ENCODE measurements around the gene FBLN7. TPM values are rescaled to one million over a fixed set of nuclear protein-coding genes. Genes with fewer than 3 reads are reported as not detected.
A peak's percentile ranks its signal among the peaks of the same experiment; 100 is the strongest.

FBLN7 gene
- total and polyA plus RNA-seq, 8 donors = 2.6 to 19.1 (median 13.3) TPM

DNA sequence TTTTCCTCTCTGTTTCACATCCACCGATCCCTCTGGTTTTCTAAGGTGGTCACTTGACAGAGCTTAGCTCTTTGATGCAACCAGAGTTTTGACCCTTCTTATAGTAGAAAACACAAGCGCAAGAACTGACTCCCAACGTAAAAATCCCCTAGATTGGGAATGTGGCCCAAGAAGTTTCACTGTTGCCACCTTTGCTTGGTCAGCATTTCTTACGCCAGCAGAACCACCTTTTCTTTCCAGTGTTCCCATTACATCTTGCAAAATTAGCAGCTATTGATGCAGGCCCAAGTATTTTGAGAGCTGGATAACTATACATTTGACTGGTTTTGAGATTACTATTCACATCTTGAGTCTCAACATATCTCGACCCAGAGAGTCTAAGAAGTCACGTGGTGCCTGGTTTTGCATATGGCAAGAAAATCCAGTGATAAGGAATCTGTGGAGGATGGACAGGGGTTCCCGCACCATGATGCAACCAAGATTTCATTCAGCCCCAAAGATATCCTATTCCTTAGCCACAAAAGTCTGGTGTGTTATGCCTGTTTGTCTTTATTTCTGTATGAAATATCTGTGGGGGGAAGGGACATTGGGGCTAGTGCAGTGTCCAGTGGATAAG lies 37.9 kb downstream of the FBLN7 start:
- DNase-seq (no peak), ATAC-seq (no peak)
- Histone ChIP-seq H3K27me3 (peaks cover 7 to 25% of the 10 kb centered on the region in 2 donors), H3K4me1 (no peaks in the 10 kb centered on the region), H3K4me3 (no peak overlapping the region), H3K27ac (no peak overlapping the region), H3K36me3 (no peaks in the 10 kb centered on the region), H3K9me3 (no peaks in the 10 kb centered on the region)
- TF ChIP-seq, protein P1, sequence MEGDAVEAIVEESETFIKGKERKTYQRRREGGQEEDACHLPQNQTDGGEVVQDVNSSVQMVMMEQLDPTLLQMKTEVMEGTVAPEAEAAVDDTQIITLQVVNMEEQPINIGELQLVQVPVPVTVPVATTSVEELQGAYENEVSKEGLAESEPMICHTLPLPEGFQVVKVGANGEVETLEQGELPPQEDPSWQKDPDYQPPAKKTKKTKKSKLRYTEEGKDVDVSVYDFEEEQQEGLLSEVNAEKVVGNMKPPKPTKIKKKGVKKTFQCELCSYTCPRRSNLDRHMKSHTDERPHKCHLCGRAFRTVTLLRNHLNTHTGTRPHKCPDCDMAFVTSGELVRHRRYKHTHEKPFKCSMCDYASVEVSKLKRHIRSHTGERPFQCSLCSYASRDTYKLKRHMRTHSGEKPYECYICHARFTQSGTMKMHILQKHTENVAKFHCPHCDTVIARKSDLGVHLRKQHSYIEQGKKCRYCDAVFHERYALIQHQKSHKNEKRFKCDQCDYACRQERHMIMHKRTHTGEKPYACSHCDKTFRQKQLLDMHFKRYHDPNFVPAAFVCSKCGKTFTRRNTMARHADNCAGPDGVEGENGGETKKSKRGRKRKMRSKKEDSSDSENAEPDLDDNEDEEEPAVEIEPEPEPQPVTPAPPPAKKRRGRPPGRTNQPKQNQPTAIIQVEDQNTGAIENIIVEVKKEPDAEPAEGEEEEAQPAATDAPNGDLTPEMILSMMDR (IDR thresholded peaks at IDR 0.05) = no peak
- intact Hi-C loops (cut with DNase I) = no loop called here

DNA sequence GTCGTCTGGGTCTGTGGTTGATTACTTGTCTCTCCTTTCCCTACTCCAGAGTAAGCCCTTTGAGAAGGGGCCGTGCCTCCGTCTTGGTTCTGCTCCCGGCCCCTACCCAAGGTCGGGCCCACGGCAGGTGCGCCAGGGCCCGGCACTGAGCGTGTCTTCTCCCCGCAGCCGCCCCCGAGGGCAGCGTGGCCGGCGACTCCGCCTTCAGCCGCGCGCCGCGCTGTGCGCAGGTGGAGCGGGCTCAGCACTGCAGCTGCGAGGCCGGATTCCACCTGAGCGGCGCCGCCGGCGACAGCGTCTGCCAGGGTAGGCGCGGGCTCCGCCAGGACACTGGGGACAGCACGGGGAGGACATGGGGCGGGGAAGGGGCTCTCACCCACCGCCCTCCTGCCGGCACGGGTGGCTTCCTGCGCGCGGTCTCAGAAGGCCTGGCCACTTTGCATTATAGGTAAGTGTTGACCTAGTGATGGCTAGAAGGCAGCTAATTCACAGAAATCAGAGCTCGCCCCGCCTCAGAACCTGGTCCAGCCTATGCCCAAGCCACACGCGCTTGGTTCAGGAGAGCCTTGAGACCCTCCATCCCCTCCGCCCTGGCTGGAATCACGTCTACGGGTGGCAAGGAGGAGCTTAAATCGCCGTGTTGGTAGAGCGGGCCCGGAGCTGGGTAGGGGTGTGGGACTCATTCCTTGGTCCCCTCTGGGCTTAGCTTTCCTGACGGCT lies 43.5 kb downstream of the FBLN7 start:
- H3K4me3 ChIP-seq = no peak overlapping the region
- intact Hi-C loops (cut with DNase I) = no loop called here
- peaks cover 14 to 41% of the 10 kb centered on the region in 2 donors for H3K27me3 ChIP-seq
- TF ChIP-seq, protein P1 (IDR thresholded peaks at IDR 0.05) = no peak
- no peaks in the 10 kb centered on the region for H3K4me1 ChIP-seq
- H3K27ac ChIP-seq = no peak overlapping the region
- peak; percentile 81 for ATAC-seq
- no peaks in the 10 kb centered on the region for H3K9me3 ChIP-seq
- H3K36me3 ChIP-seq = no peaks in the 10 kb centered on the region
- peak in 2 of 4 donors; percentile 18 to 81 for DNase-seq

DNA sequence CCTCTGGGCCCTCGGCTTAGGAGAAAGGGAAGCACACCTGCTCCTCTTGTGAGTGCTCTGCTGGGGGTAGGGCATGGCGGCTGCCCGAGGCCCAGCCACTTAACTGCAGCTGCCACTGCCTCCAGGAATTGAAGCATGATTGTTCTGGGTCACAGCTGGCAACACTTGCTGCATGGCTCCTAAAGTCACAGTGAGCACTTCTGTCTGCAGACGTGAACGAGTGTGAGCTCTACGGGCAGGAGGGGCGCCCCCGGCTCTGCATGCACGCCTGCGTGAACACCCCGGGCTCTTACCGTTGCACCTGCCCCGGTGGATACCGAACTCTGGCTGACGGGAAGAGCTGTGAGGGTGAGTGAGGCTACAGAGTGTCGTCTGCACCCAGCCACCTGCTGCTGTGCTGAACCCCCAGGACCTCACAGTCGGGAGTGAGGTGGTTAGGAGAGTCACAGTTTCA lies 44.4 kb downstream of the FBLN7 start:
- H3K27me3 ChIP-seq = peaks cover 14 to 41% of the 10 kb centered on the region in 2 donors
- no peak for ATAC-seq
- H3K36me3 ChIP-seq = no peaks in the 10 kb centered on the region
- H3K9me3 ChIP-seq = no peaks in the 10 kb centered on the region
- H3K27ac ChIP-seq = no peak overlapping the region
- no peaks in the 10 kb centered on the region for H3K4me1 ChIP-seq
- intact Hi-C loops (cut with DNase I) = no loop called here
- TF ChIP-seq, protein P1 (IDR thresholded peaks at IDR 0.05) = no peak
- DNase-seq = no peak
- no peak overlapping the region for H3K4me3 ChIP-seq

DNA sequence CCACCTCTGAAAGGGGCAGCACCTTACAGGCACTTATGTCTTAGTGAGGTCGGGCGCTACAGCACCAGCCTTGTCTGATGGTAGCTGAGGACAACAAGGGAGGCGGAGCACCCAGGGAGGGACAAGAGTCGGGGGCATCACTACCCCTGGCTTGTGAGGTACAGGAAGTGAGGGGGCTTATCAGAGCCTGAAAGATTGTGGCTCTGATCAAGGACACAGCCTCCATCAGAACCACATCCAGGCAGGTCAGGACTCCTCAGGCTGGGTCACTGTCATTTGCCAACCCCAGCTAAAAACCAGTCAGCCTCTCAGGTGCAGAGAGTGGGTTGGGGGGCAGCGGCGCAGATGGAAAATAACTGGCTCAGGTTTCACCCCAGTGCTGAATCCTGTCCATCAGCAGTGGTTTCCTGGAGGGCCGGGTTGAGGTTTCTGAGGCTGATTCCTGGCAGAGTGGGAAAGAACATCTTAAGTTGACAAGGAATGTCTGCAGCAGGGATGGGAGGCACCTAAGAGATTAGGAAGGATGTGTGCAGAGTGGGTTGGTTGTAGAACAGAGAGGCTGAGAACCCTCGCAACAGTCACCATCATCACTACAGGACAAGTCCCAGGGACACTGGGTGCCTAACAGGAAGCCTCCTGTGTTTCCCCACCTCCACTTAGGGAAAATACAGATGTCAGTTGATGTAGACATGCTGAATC lies 45.3 kb downstream of the FBLN7 start:
- no peak for DNase-seq
- intact Hi-C loops (cut with DNase I) = no loop called here
- H3K27me3 ChIP-seq = peaks cover 14 to 41% of the 10 kb centered on the region in 2 donors
- no peaks in the 10 kb centered on the region for H3K9me3 ChIP-seq
- no peak overlapping the region for H3K4me3 ChIP-seq
- TF ChIP-seq, protein P1 (IDR thresholded peaks at IDR 0.05) = no peak
- no peaks in the 10 kb centered on the region for H3K36me3 ChIP-seq
- no peaks in the 10 kb centered on the region for H3K4me1 ChIP-seq
- no peak overlapping the region for H3K27ac ChIP-seq
- ATAC-seq = no peak

DNA sequence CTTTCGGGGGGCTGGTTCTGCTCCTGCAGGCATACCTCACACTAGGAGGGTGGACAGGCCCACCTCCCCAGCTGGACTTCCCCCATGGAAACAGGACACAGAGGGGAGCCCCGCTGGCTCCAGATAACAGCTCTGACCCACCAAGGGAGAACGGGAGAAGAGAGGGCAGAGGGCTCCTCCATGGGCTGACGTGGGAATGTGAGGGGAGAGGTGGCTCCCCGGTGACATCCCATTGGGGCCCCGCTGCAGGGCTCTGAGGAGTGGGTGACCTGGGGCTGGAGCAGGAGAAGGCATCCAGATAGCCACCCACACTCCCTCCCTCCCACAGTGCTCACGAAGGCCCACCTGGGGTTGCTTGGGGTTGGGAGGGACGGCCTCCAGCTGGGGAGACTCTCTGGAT lies 45.9 kb downstream of the FBLN7 start:
- Histone ChIP-seq H3K27ac (no peak overlapping the region), H3K27me3 (peaks cover 14 to 36% of the 10 kb centered on the region in 2 donors), H3K36me3 (no peaks in the 10 kb centered on the region), H3K9me3 (no peaks in the 10 kb centered on the region), H3K4me3 (no peak overlapping the region), H3K4me1 (no peaks in the 10 kb centered on the region)
- TF ChIP-seq, protein P1 (IDR thresholded peaks at IDR 0.05) = no peak
- ATAC-seq (no peak), DNase-seq (no peak)
- intact Hi-C loops (cut with DNase I) = no loop called here

All from left lung (tissue), 10 donors.